H1 (cell line): ENCODE measurements around the gene MAS1. TPM values are rescaled to one million over a fixed set of nuclear protein-coding genes. Genes with fewer than 3 reads are reported as not detected.

Source experiments
- CTCF ChIA-PET: fragments of 300-600 bp; sonication (Branson Sonifier 250); formaldehyde crosslinking; loops from one replicate; lab custom pipeline; 2021; ENCODE audit not compliant: partially characterized antibody; lab: Charles Lee
- POLR2A ChIA-PET: fragments of 300-600 bp; sonication (Branson Sonifier 250); formaldehyde crosslinking; loops from one replicate; lab custom pipeline; 2021; ENCODE audit warnings: inconsistent platforms; ENCODE audit not compliant: partially characterized antibody; lab: Charles Lee
- DNase-seq, 2 experiments: peaks; one replicate each; pipeline versions ENCODE4 v3.0.0 to v3.0.0-alpha.2; 2010 to 2022; ENCODE audit warnings: low spot score in 2 of 2, low read depth in 1 of 2, mixed read lengths in 1 of 2
- FAIRE-seq: peaks from 2 replicates; lab custom pipeline; 2011; peaks lifted over from hg19 to GRCh38; lab: Jason Lieb, UNC
- H2AFZ ChIP-seq: 2 replicates; pipeline ENCODE4 v1.8.1; 2012; ENCODE audit warnings: low read length, inconsistent platforms
- H2AK5ac ChIP-seq: 2 replicates; pipeline ENCODE4 v1.6.1; 2013; ENCODE audit warnings: low read depth, low read length
- H2BK120ac ChIP-seq: replicated peaks from 2 replicates; pipeline ENCODE3; 2013; ENCODE audit warnings: low read depth, low read length, inconsistent platforms
- H2BK12ac ChIP-seq: 2 replicates; pipeline ENCODE4 v1.6.1; 2013; ENCODE audit warnings: low read depth, low read length
- H2BK15ac ChIP-seq: 2 replicates; pipeline ENCODE4 v1.6.1; 2013; ENCODE audit warnings: low read length
- H2BK20ac ChIP-seq: 2 replicates; pipeline ENCODE4 v1.6.1; 2013; ENCODE audit warnings: low read length
- H2BK5ac ChIP-seq: 2 replicates; pipeline ENCODE4 v1.6.1; 2013; ENCODE audit warnings: low read depth, low read length
- H3K14ac ChIP-seq: 2 replicates; pipeline ENCODE4 v1.6.1; 2013; ENCODE audit warnings: inconsistent platforms; ENCODE audit not compliant: insufficient read length
- H3K18ac ChIP-seq: 2 replicates; pipeline ENCODE4 v1.6.1; 2013; ENCODE audit warnings: low read length; ENCODE audit errors: extremely low read depth
- H3K23ac ChIP-seq: 2 replicates; pipeline ENCODE4 v1.6.1; 2013; ENCODE audit warnings: inconsistent platforms; ENCODE audit not compliant: insufficient read length
- H3K23me2 ChIP-seq: 2 replicates; pipeline ENCODE4 v1.6.1; 2013; ENCODE audit warnings: low read depth, low read length
- H3K27ac ChIP-seq: 2 replicates; pipeline ENCODE4 v1.6.1; 2011; ENCODE audit warnings: low read depth, low read length, inconsistent platforms
- H3K27me3 ChIP-seq, 4 experiments: replicated peaks in 1 of 4; 1 replicate in 1 of 4; 2 replicates in 3 of 4; pipeline versions ENCODE4 v1.6.1 to v1.8.1; 2011 to 2013; ENCODE audit warnings: low read length in 3 of 4, mild to moderate bottlenecking in 3 of 4, inconsistent platforms in 2 of 4, mixed read lengths in 2 of 4, moderate library complexity in 1 of 4; ENCODE audit not compliant: control insufficient read depth in 3 of 4, insufficient read depth in 3 of 4; ENCODE audit errors: extremely low read depth in 1 of 4
- H3K36me3 ChIP-seq, 4 experiments: 2 replicates each; pipeline versions ENCODE4 v1.6.1 to v1.8.1; 2011 to 2013; ENCODE audit warnings: mild to moderate bottlenecking in 4 of 4, low read length in 3 of 4, moderate library complexity in 2 of 4, control low read depth in 1 of 4, inconsistent platforms in 1 of 4; ENCODE audit not compliant: insufficient read depth in 4 of 4, control insufficient read depth in 2 of 4
- H3K4ac ChIP-seq: replicated peaks from 2 replicates; pipeline ENCODE3; 2013; ENCODE audit warnings: low read length, low read depth, mixed read lengths, inconsistent platforms; ENCODE audit not compliant: insufficient read length
- H3K4me1 ChIP-seq, 4 experiments: replicated peaks in 1 of 4; 1 replicate in 1 of 4; 2 replicates in 3 of 4; pipeline versions ENCODE4 v1.6.1 to v1.8.1; 2011 to 2013; ENCODE audit warnings: low read length in 3 of 4, inconsistent platforms in 2 of 4, mixed read lengths in 1 of 4; ENCODE audit not compliant: insufficient read depth in 4 of 4, control insufficient read depth in 3 of 4
- H3K4me2 ChIP-seq, 2 experiments: 2 replicates each; pipeline versions ENCODE4 v1.6.1 to v1.8.1; 2011 to 2013; ENCODE audit warnings: low read depth in 2 of 2, low read length in 2 of 2, control low read depth in 1 of 2, inconsistent platforms in 1 of 2, mild to moderate bottlenecking in 1 of 2; ENCODE audit not compliant: insufficient read depth in 1 of 2
- H3K4me3 ChIP-seq, 4 experiments: fragments of 200-600, 300-600 bp in 1 of 4; sonication (generic), shearing (Covaris generic), sonication (Bioruptor Twin) in 1 of 4; 2 replicates each; pipeline versions ENCODE4 v1.5.1 to v1.8.1; 2011 to 2016; ENCODE audit warnings: low read length in 4 of 4, low read depth in 3 of 4, control low read depth in 2 of 4, inconsistent platforms in 2 of 4, mild to moderate bottlenecking in 2 of 4, mixed read lengths in 1 of 4, moderate library complexity in 1 of 4; ENCODE audit not compliant: insufficient read depth in 2 of 4; ENCODE audit errors: extremely low read depth in 1 of 4
- H3K56ac ChIP-seq: replicated peaks from 2 replicates; pipeline ENCODE3; 2013; ENCODE audit warnings: low read depth, mild to moderate bottlenecking, mixed read lengths, low read length, inconsistent platforms; ENCODE audit not compliant: insufficient read length
- H3K79me1 ChIP-seq: 2 replicates; pipeline ENCODE4 v1.6.1; 2013; ENCODE audit warnings: low read depth, low read length, control low read depth
- H3K79me2 ChIP-seq, 2 experiments: 2 replicates each; pipeline versions ENCODE4 v1.6.1 to v1.8.1; 2012 to 2013; ENCODE audit warnings: low read length in 2 of 2, mild to moderate bottlenecking in 2 of 2, inconsistent platforms in 1 of 2; ENCODE audit not compliant: insufficient read depth in 2 of 2, control insufficient read depth in 1 of 2
- H3K9ac ChIP-seq, 4 experiments: replicated peaks in 1 of 4; 1 replicate in 1 of 4; 2 replicates in 3 of 4; pipeline versions ENCODE4 v1.6.1 to v1.8.1; 2011 to 2013; ENCODE audit warnings: low read depth in 3 of 4, low read length in 3 of 4, control low read depth in 2 of 4, mild to moderate bottlenecking in 2 of 4, moderate library complexity in 2 of 4, inconsistent platforms in 1 of 4; ENCODE audit errors: extremely low read depth in 1 of 4
- H3K9me3 ChIP-seq, 2 experiments: 2 replicates each; pipeline versions ENCODE4 v1.6.1 to v1.8.1; 2012 to 2013; ENCODE audit warnings: mild to moderate bottlenecking in 2 of 2, moderate library complexity in 2 of 2, control low read depth in 1 of 2, inconsistent platforms in 1 of 2, low read depth in 1 of 2, low read length in 1 of 2, mixed read lengths in 1 of 2; ENCODE audit not compliant: insufficient read depth in 2 of 2
- H4K20me1 ChIP-seq, 2 experiments: replicated peaks in 1 of 2; 2 replicates each; pipeline versions ENCODE3 to v1.8.1; 2011 to 2013; ENCODE audit warnings: inconsistent platforms in 2 of 2, low read length in 2 of 2, mild to moderate bottlenecking in 1 of 2; ENCODE audit not compliant: insufficient read depth in 2 of 2, control insufficient read depth in 1 of 2
- H4K5ac ChIP-seq: 2 replicates; pipeline ENCODE4 v1.6.1; 2013; ENCODE audit warnings: low read length, low read depth, mixed read lengths, inconsistent platforms; ENCODE audit not compliant: insufficient read length
- H4K8ac ChIP-seq: 2 replicates; pipeline ENCODE4 v1.8.0; 2013; ENCODE audit warnings: mild to moderate bottlenecking, moderate library complexity, low read length, inconsistent platforms; ENCODE audit not compliant: insufficient read depth; ENCODE audit errors: extremely low read depth
- H4K91ac ChIP-seq: replicated peaks from 2 replicates; pipeline ENCODE3; 2013; ENCODE audit warnings: low read length, mixed read lengths, inconsistent platforms; ENCODE audit not compliant: insufficient read length
- NRF1 ChIP-seq: IDR thresholded peaks from 2 replicates; pipeline ENCODE4 v1.6.1; 2011; ENCODE audit warnings: mild to moderate bottlenecking, low read depth, low read length, improper control_type of control experiment
- POU5F1 ChIP-seq: IDR thresholded peaks from 2 replicates; pipeline ENCODE4 v1.6.1; 2011; ENCODE audit warnings: low read depth, mild to moderate bottlenecking, low read length, moderate library complexity
- RXRA ChIP-seq: IDR thresholded peaks from 2 replicates; pipeline ENCODE4 v1.6.1; 2011; ENCODE audit warnings: low read depth, mild to moderate bottlenecking, low read length, moderate library complexity; ENCODE audit not compliant: insufficient read depth
- SUZ12 ChIP-seq: fragments of 200-600 bp; sonication (generic); IDR thresholded peaks from 2 replicates; pipeline ENCODE4 v1.6.1; 2012; ENCODE audit warnings: mild to moderate bottlenecking, inconsistent platforms, low read length, moderate library complexity, mixed read lengths
- WGBS, 2 experiments: shearing (Covaris generic) in 1 of 2; methylation state at CpG; one replicate each; pipeline versions ENCODE4 v1.1.6 to v1.1.7; 2013 to 2015; ENCODE audit warnings: low lambda C conversion rate in 2 of 2, mixed read lengths in 2 of 2, inconsistent platforms in 1 of 2, low coverage in 1 of 2, missing lambda C conversion rate in 1 of 2; ENCODE audit not compliant: insufficient replicate concordance in 2 of 2, insufficient coverage in 1 of 2, insufficient read length in 1 of 2; ENCODE audit errors: extremely low coverage in 1 of 2, missing lambda C conversion rate in 1 of 2; 5-methylcytosine and 5-hydroxymethylcytosine counted together
- polyA plus RNA-seq, 7 experiments: library from polyadenylated mRNA; depleted of rRNA in 3 of 7; stranded (reverse) in 5 of 7; unstranded in 2 of 7; fragments of >200 nt in 5 of 7; fragments of 200-250 nt in 2 of 7; gene quantifications; 1 replicate in 5 of 7; 2 replicates in 1 of 7; 4 replicates in 1 of 7; pipeline versions ENCODE4 v1.2.1 to v1.2.3, GENCODE V29; 2011 to 2013; ENCODE audit warnings: missing spikeins in 2 of 7, mixed read lengths in 2 of 7
- total RNA-seq: library from RNA; stranded (reverse); fragmentation: NEBNext Ultra II Directional; extraction: Animal tissue kit (Norgen Biotek cat#: 25700); gene quantifications from 2 replicates; pipeline ENCODE4 v1.2.1, GENCODE V29; 2021

MAS1 gene
- total and polyA plus RNA-seq, 2 of the 8 experiments (the other 6 are each of a cell fraction or from before 2014, with no cell fraction given): 0.02 TPM; not detected in 1

DNA sequence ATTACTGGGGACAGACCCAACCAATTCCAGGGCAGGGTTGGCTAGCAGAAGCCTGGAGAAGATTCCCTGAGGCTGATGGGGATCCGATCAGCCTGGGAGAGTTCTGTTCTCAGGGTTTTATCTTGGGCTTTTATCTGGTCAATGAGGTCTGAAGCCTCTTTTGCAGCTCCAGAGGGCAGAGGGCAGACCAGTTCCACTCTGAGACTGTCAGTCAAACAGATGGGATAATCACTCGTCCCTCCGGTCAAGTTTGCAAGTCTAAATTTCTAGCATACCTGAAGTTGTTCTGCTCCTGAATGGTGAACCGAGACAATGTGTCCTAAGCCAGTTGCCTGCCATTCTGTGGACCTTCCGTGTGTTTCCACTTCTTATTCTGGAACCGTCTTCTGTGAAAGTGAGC lies 3.0 kb upstream of the MAS1 start:
- Histone ChIP-seq H2AK5ac (no peak overlapping the region), H3K4ac (no peak overlapping the region), H3K23ac (no peak overlapping the region), H4K20me1 (no peaks in the 10 kb centered on the region), H3K79me2 (no peaks in the 10 kb centered on the region), H2AFZ (peak overlapping the region; percentile 14; the same call in 1 of the 2 replicates), H3K4me2 (no peak overlapping the region), H3K79me1 (no peaks in the 10 kb centered on the region), H3K23me2 (no peaks in the 10 kb centered on the region), H3K56ac (no peak overlapping the region), H4K8ac (no peak overlapping the region), H3K18ac (no peak overlapping the region), H3K36me3 (no peaks in the 10 kb centered on the region), H3K4me1 (no peaks in the 10 kb centered on the region), H2BK5ac (no peak overlapping the region), H4K5ac (no peak overlapping the region), H3K9me3 (no peaks in the 10 kb centered on the region), H2BK20ac (no peak overlapping the region), H2BK12ac (no peak overlapping the region), H3K14ac (no peak overlapping the region), H4K91ac (no peak overlapping the region), H2BK120ac (no peak overlapping the region), H3K27ac (no peak overlapping the region), H2BK15ac (no peak overlapping the region), H3K4me3 (no peak overlapping the region), H3K9ac (no peak overlapping the region), H3K27me3 (no peaks in the 10 kb centered on the region)
- ChIA-PET CTCF (no interaction called here), POLR2A (no interaction called here)
- TF ChIP-seq RXRA: no peak
- no peak for TF ChIP-seq NRF1
- TF ChIP-seq POU5F1: no peak
- no peak for TF ChIP-seq SUZ12
- FAIRE-seq (no peak), DNase-seq (no peak)
- WGBS, 2 experiments: 93% methylated on average over 6 of the region's 6 CpGs; no CpG with 5 or more reads in 1 of the 2 experiments
